Fibroblast of lung (primary cell): ENCODE data around the gene IGFBP5.

Source experiments
- EZH2 ChIP-seq: IDR thresholded peaks from 2 replicates; pipeline ENCODE4 v1.5.1; 2012; ENCODE audit warnings: low read length, control low read depth, mild to moderate bottlenecking; ENCODE audit errors: missing control alignments
- TF ChIP-seq, protein P1 (sequence below), 2 donors: IDR thresholded peaks in 1 of 2; conservative IDR thresholded peaks in 1 of 2; 1 replicate in 1 of 2; 2 replicates in 1 of 2; pipeline ENCODE4 v1.5.1; 2011 to 2012; ENCODE audit warnings: low read length in 2 of 2, control low read depth in 1 of 2, inconsistent platforms in 1 of 2, low read depth in 1 of 2, mild to moderate bottlenecking in 1 of 2

- TF ChIP-seq, protein P1, sequence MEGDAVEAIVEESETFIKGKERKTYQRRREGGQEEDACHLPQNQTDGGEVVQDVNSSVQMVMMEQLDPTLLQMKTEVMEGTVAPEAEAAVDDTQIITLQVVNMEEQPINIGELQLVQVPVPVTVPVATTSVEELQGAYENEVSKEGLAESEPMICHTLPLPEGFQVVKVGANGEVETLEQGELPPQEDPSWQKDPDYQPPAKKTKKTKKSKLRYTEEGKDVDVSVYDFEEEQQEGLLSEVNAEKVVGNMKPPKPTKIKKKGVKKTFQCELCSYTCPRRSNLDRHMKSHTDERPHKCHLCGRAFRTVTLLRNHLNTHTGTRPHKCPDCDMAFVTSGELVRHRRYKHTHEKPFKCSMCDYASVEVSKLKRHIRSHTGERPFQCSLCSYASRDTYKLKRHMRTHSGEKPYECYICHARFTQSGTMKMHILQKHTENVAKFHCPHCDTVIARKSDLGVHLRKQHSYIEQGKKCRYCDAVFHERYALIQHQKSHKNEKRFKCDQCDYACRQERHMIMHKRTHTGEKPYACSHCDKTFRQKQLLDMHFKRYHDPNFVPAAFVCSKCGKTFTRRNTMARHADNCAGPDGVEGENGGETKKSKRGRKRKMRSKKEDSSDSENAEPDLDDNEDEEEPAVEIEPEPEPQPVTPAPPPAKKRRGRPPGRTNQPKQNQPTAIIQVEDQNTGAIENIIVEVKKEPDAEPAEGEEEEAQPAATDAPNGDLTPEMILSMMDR (conservative IDR thresholded peaks at IDR 0.05 in 1 of 2, IDR thresholded peaks at IDR 0.05 in 1 of 2; ENCODE audit: low read depth in 1 of 2, low read length in 2 of 2) = no peak
- TF ChIP-seq EZH2 = no peak
Observed at GRCh38 chr2:216732334-216732733, 37.0 kb upstream of the IGFBP5 start.
